ENCODE measurements around the gene ADCY9. TPM values are rescaled to one million over a fixed set of nuclear protein-coding genes. Genes with fewer than 3 reads are reported as not detected.

Gene ADCY9
- total RNA-seq, 2 experiments from 2014 or later, result 3.8 to 4.9 TPM

DNA sequence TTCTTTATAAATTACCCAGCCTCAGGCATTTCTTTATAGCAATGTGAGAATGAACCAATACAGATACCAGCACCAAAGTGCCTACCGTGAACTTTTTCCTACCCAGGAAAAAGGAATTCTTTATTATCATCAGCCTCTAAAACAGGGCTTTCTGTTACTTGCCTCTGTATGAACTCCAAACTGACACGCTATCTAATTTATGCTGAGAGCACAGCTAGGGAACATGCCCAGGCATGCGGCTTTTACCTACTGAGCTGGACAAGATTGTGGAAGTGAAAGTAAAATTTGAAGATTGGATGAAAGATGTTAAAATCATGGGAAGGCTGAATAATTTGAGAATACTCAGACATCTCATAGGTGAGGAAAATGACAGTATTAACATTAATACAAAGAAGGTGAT, 24.4 kb upstream of the ADCY9 start:
- Mint-ChIP-seq H3K4me1 (ENCODE audit: low read depth) (peaks cover 4% of the 10 kb centered on the region), H3K27me3 (peaks cover 3% of the 10 kb centered on the region), H3K27ac (no peak overlapping the region), H3K4me3 (no peak overlapping the region), H3K36me3 (no peaks in the 10 kb centered on the region), H3K9me3 (peaks cover 4% of the 10 kb centered on the region)
- ChIA-PET CTCF (no interaction called here), POLR2A (no interaction called here)
- intact Hi-C loops (cut with micrococcal nuclease), result no loop called here
- no peak for DNase-seq

- DNase-seq, result no peak
- Mint-ChIP-seq H3K27me3 (peaks cover 7% of the 10 kb centered on the region), H3K4me1 (ENCODE audit: low read depth) (peaks cover 4% of the 10 kb centered on the region), H3K4me3 (no peak overlapping the region), H3K36me3 (no peaks in the 10 kb centered on the region), H3K27ac (no peak overlapping the region), H3K9me3 (peaks cover 4% of the 10 kb centered on the region)
- ChIA-PET CTCF (no interaction called here), POLR2A (no interaction called here)
- intact Hi-C loops (cut with micrococcal nuclease), result no loop called here
These were observed 23.7 kb upstream of the ADCY9 start for GRCh38 chr16:4139968-4140367.

DNA sequence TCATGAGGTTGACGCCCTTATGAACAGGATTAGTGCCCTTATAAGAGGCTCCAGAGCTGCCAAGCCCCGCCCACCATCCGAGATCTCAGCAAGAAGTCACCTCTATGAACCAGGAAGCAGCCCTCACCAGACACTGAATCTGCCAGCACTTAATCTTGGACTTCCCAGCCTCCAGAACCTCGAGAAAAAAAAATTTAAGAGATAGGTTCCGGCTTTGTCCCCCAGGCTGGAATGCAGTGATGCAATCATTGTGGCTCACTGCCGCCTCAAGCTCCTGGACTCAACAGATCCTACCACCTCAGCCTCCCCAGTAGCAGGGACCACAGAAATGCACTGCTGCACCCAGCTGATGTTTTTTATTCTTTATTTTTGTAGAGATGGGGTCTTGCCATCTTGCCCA, 22.5 kb upstream of the ADCY9 start:
- H3K4me3 Mint-ChIP-seq, result no peak overlapping the region
- no peak overlapping the region for H3K27ac Mint-ChIP-seq
- intact Hi-C loops (cut with micrococcal nuclease), result no loop called here
- peaks cover 4% of the 10 kb centered on the region for H3K4me1 Mint-ChIP-seq (ENCODE audit: low read depth)
- peaks cover 7% of the 10 kb centered on the region for H3K27me3 Mint-ChIP-seq
- CTCF ChIA-PET, result no interaction called here
- H3K36me3 Mint-ChIP-seq, result no peaks in the 10 kb centered on the region
- H3K9me3 Mint-ChIP-seq, result peaks cover 4% of the 10 kb centered on the region
- no peak for DNase-seq
- POLR2A ChIA-PET, result no interaction called here

GRCh38 chr16:4137438-4137837, 21.2 kb upstream of the ADCY9 start:
- peaks cover 4% of the 10 kb centered on the region for H3K9me3 Mint-ChIP-seq
- peaks cover 7% of the 10 kb centered on the region for H3K27me3 Mint-ChIP-seq
- H3K4me3 Mint-ChIP-seq, result no peak overlapping the region
- intact Hi-C loops (cut with micrococcal nuclease), result no loop called here
- POLR2A ChIA-PET, result no interaction called here
- no peaks in the 10 kb centered on the region for H3K36me3 Mint-ChIP-seq
- DNase-seq, result no peak
- CTCF ChIA-PET, result no interaction called here
- no peak overlapping the region for H3K27ac Mint-ChIP-seq
- H3K4me1 Mint-ChIP-seq (ENCODE audit: low read depth), result peaks cover 3% of the 10 kb centered on the region

DNA sequence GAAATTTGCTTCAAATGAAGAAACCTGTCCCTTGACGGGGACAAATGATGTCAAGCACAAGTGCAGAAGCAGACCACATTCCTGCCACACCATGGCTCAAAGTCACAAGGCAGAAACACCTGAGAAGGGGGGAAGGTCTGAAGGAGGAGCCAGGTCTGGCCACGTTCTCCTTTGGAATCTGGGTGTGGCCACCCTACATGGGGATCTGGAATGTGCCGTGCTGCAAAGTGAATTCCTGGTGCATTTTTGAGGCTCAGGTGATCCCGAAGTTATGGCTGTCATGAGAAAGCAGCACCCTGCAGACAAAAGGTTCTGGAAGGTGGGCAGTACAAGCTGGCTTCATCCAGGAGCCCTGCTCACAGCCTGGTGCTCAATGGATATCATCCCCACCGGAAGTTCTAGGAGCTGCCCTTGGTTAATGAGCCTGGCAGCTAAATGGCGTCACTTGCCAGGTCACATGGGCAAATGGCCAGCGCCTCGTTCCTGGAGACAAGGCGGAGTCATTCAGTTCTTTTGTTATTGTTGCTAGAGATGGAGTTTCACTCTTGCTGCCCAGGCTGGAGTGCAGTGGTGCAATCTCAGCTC, 20.1 kb upstream of the ADCY9 start:
- H3K4me3 Mint-ChIP-seq, result no peak overlapping the region
- intact Hi-C loops (cut with micrococcal nuclease), result no loop called here
- H3K27me3 Mint-ChIP-seq, result peaks cover 8% of the 10 kb centered on the region
- CTCF ChIA-PET, result interaction anchor here (2.2 kb wide), 1 partner anchor 118 kb away, joined by 4 read pairs; no protein-coding TSS in a partner anchor
- H3K36me3 Mint-ChIP-seq, result no peaks in the 10 kb centered on the region
- POLR2A ChIA-PET, result no interaction called here
- peaks cover 4% of the 10 kb centered on the region for H3K9me3 Mint-ChIP-seq
- H3K27ac Mint-ChIP-seq, result no peak overlapping the region
- H3K4me1 Mint-ChIP-seq (ENCODE audit: low read depth), result no peaks in the 10 kb centered on the region
- no peak for DNase-seq

GRCh38 chr16:4135537-4135936, 19.3 kb upstream of the ADCY9 start:
- intact Hi-C loops (cut with micrococcal nuclease), result no loop called here
- POLR2A ChIA-PET, result no interaction called here
- Mint-ChIP-seq H3K4me1 (ENCODE audit: low read depth) (no peaks in the 10 kb centered on the region), H3K27me3 (peaks cover 10% of the 10 kb centered on the region), H3K27ac (no peak overlapping the region), H3K36me3 (no peaks in the 10 kb centered on the region), H3K9me3 (peaks cover 4% of the 10 kb centered on the region), H3K4me3 (no peak overlapping the region)
- no peak for DNase-seq
- CTCF ChIA-PET, result interaction anchor here (2.2 kb wide), 1 partner anchor 118 kb away, joined by 4 read pairs; no protein-coding TSS in a partner anchor

DNA sequence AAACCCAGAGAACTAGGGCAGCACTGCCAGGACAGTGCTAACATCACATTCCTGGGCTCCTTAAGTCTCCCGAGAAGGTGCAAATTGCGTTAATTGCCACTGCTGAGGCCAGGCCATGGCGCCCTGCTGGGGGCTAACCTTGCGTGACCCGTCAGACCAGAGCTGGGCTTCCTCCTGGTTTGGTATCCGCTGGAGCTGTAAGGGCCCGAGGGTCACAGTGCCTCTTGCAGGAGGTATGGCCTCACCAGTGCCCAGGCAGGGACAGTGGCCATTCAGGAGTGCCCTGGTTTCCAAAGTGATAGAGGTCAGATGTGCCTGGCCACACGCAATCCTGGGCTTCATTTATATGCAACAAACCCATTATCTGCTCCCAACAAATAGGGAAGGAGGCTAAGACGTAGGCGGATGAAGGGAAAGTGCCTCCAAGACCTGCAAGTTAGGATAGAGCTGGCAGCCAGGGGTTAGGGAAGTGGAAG, 17.7 kb upstream of the ADCY9 start:
- H3K4me1 Mint-ChIP-seq (ENCODE audit: low read depth), result no peaks in the 10 kb centered on the region
- H3K27ac Mint-ChIP-seq, result no peak overlapping the region
- H3K36me3 Mint-ChIP-seq, result no peaks in the 10 kb centered on the region
- no peak overlapping the region for H3K4me3 Mint-ChIP-seq
- POLR2A ChIA-PET, result no interaction called here
- intact Hi-C loops (cut with micrococcal nuclease), result no loop called here
- CTCF ChIA-PET, result no interaction called here
- DNase-seq, result no peak
- H3K27me3 Mint-ChIP-seq, result peaks cover 14% of the 10 kb centered on the region
- no peaks in the 10 kb centered on the region for H3K9me3 Mint-ChIP-seq

DNA sequence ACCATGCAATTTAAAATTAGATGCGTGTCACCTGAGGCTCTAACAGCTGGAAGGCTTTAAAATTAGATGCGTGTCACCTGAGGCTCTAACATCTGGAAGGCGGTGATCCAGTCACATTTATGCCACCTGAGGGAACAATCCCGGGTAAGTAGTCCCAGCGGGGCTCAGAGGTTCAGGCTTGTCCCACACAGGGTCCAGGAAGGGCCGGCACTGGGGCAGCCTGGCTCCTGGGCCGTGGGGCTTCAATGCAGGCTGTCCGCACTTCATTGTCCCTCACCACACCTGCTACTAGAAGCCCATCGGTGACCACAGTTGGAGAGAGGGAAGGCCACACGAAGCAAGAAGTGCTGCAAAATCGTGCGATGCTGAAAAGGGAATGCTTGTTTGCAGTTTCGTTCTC, 15.4 kb upstream of the ADCY9 start:
- Mint-ChIP-seq H3K9me3 (no peaks in the 10 kb centered on the region), H3K4me3 (no peak overlapping the region), H3K27ac (no peak overlapping the region), H3K27me3 (peaks cover 14% of the 10 kb centered on the region), H3K36me3 (no peaks in the 10 kb centered on the region), H3K4me1 (ENCODE audit: low read depth) (no peaks in the 10 kb centered on the region)
- intact Hi-C loops (cut with micrococcal nuclease), result no loop called here
- CTCF ChIA-PET, result no interaction called here
- DNase-seq, result no peak
- POLR2A ChIA-PET, result no interaction called here

- Mint-ChIP-seq H3K4me1 (ENCODE audit: low read depth) (no peaks in the 10 kb centered on the region), H3K27ac (no peak overlapping the region), H3K9me3 (no peaks in the 10 kb centered on the region), H3K36me3 (no peaks in the 10 kb centered on the region), H3K4me3 (no peak overlapping the region), H3K27me3 (peaks cover 9% of the 10 kb centered on the region)
- intact Hi-C loops (cut with micrococcal nuclease), result no loop called here
- POLR2A ChIA-PET, result no interaction called here
- DNase-seq, result no peak
- CTCF ChIA-PET, result no interaction called here
These were observed 8.5 kb upstream of the ADCY9 start for GRCh38 chr16:4124535-4125294.

DNA sequence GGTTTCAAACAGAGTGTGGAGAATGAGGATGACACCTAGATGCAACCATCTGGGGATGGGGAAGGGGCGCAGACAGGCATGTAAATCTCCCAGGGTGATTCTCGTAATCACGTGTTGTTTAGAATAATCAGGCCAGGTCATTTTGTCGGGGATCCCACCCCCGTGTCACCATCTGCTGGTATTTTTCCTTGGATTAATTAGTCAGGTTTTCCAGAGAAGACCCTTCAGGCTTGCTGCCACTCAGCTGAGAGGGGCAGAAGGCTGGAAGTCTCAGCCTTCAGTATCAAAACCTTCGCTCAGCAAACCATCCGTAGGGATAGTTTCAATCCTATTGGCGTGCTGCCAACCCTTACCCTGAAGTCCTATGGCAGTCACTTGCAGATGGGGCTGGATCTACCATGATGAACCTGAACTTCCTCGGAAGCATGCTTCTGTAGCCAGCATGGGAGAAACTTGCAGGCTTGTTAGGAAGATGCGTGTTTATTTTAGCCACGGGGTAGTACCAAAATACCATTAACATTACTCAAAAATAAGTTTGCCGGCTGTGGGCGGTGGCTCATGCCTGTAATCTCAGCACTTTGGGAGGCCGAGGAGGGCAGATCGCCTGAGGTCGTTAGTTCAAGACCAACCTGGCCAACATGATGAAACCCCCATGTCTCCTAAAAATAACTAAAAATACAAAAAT, 7.5 kb upstream of the ADCY9 start:
- Mint-ChIP-seq H3K27me3 (peaks cover 5% of the 10 kb centered on the region), H3K36me3 (no peaks in the 10 kb centered on the region), H3K27ac (no peak overlapping the region), H3K4me1 (ENCODE audit: low read depth) (no peaks in the 10 kb centered on the region), H3K4me3 (no peak overlapping the region), H3K9me3 (no peaks in the 10 kb centered on the region)
- intact Hi-C loops (cut with micrococcal nuclease), result no loop called here
- no peak for DNase-seq
- POLR2A ChIA-PET, result no interaction called here
- CTCF ChIA-PET, result no interaction called here

- DNase-seq, result no peak
- intact Hi-C loops (cut with micrococcal nuclease), result no loop called here
- CTCF ChIA-PET, result no interaction called here
- Mint-ChIP-seq H3K4me3 (no peak overlapping the region), H3K9me3 (no peaks in the 10 kb centered on the region), H3K4me1 (ENCODE audit: low read depth) (peaks cover 5% of the 10 kb centered on the region), H3K27ac (no peak overlapping the region), H3K36me3 (no peaks in the 10 kb centered on the region), H3K27me3 (peaks cover 5% of the 10 kb centered on the region)
- POLR2A ChIA-PET, result interaction anchor here (0.6 kb wide), 1 partner anchor 91 kb away, joined by 4 read pairs; no protein-coding TSS in a partner anchor
These were observed 3.9 kb upstream of the ADCY9 start for GRCh38 chr16:4120176-4120575.

DNA sequence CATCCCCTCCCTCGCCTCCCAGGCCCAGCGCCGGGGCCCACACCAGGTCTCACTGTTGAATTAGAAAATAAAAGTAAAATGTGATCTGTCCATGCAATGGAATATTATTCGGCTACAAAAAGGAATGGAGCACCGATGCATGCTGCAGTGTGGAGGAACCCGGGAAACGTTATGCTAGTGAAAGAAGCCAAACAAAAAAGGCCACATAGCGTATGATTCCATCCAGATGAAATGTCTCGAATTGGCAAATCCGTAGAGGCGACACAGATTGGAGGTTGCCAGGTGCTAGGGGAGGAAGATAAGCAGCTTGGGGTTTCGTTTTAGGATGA, 972 bp upstream of the ADCY9 start:
- no peaks in the 10 kb centered on the region for H3K9me3 Mint-ChIP-seq
- H3K4me3 Mint-ChIP-seq, result peak overlapping the region; percentile 72
- peaks cover 30% of the 10 kb centered on the region for H3K4me1 Mint-ChIP-seq (ENCODE audit: low read depth)
- ChIA-PET POLR2A (no interaction called here), CTCF (no interaction called here)
- no peak for DNase-seq
- no peak overlapping the region for H3K27ac Mint-ChIP-seq
- H3K36me3 Mint-ChIP-seq, result peaks cover 6% of the 10 kb centered on the region
- intact Hi-C loops (cut with micrococcal nuclease), result loop anchor here (2.0 kb wide), 1 partner anchor 66 kb away; no protein-coding TSS in a partner anchor
- H3K27me3 Mint-ChIP-seq, result no peaks in the 10 kb centered on the region

All from activated CD4-positive, alpha-beta memory T cell treated with anti-CD3 and anti-CD28 coated beads for 36 hours (primary cell).